ENCODE measurements around the gene ZFP92. TPM values are rescaled to one million over a fixed set of nuclear protein-coding genes. Genes with fewer than 3 reads are reported as not detected.
"Not testable (repeated sequence)": the region's sequence is repeated elsewhere in the genome, so short reads cannot be mapped to it uniquely, and the experiment has no call there.

The ZFP92 gene
- polyA plus RNA-seq, 1 donor = 0.63 TPM

DNA sequence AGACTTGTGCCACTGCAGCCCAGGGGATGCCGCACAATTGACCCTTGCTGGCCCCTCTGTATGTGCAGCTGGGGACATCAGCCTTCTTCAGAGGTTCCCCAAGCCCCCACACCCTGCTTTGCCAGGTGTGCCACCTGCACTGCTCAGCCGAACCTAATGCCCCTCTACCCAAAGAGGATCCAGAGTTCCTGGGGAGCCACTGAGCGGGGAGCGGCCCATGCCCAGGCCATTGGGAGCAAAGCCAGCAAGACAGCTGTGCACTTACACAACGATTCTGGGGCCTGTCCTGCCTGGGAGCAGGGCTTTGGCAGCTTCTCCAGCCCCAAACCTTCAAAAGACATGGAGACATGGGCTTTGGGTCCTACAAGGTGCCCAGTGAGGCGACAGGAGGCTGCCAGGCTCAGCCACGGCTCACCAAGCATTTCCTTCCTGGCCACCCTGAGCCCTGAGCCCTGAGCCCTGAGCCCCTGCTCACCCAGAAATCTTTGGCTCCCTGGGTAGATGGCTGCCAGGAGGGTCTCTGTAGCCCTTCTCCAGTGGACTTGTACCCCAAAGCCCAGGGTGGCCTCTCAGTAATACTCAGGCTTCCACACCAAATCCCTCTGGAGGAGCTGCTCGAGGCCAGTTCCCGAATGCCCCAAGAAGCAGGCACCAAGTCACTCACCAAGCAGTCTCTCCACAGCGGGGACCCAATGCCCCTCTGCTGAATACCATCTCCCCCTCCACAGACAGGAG, 23.1 kb upstream of the ZFP92 start:
- DNase-seq = no peak

DNA sequence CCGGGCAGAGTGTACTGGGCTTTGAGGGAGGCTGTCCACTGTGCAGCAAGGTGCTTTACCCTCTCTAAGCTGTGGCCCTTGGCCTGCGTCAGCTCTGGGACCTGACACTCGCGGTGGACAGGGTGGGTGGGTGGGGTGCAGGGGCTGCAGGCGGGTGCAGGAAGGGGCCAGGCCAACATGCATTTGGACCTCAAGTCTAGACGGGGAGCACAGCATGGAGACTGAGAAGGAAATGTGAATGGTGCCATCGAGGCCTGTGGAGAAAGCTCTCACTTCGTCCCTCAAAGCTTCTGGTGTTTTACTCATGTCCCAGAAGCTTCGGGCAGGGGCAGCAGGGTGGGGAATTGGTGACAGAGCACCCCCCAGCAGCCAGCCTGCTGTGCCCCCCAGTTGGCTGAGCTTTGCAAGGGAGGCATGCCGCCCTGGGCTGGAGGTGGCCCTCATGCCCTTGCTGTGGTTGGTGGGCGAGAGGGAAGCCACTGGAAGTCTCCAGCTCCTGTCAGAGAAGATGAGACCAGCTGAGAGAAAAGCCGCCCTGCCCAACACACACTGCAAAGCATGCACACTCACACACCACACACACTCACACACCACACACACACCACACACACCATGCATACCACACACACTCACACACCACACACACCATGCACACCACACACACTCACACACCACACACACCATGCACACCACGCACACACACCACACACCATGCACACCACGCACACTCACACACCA, 22.4 kb upstream of the ZFP92 start:
- no peak for DNase-seq

DNA sequence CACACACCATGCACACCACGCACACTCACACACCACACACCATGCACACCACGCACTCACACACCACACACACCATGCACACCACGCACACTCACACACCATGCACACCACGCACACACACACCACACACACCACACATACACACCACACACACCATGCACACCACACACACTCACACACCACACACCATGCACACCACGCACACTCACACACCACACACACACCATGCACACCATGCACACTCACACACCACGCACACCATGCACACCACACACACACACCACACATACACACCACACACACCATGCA, 21.9 kb upstream of the ZFP92 start:
- DNase-seq = not testable (repeated sequence)

DNA sequence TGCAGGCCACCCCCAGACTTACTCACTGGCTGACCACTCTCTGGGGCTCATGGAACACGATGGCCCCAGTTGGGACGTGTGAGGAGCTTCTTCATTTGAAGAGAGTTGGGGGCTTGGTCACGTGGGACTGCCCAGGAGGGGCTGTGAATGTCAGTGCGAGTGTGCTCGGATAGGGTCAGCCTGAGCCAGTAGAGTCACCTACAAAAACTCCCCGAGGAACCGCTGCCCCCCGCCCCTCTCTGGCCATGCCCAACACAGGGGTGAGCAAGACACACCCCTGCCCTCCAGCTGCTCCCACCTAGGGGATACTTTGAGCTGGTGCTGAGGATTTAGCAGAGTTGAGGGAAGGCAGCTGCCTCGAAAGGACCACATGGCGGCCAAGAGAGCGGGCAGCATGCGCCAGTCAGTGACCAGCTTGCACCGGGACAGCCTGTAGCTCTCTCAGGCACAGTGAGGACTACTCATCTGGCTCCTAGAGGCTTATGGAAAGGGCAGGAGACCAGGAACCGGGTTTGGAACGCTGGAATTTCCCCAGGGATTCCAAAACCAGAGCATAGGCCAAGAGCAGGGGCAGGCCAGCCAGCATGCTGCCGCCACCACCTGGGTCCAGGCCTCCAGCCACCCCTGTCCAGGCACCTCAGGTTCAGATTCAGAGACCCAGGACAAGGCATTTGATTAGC, 18.5 kb upstream of the ZFP92 start:
- DNase-seq = no peak

DNA sequence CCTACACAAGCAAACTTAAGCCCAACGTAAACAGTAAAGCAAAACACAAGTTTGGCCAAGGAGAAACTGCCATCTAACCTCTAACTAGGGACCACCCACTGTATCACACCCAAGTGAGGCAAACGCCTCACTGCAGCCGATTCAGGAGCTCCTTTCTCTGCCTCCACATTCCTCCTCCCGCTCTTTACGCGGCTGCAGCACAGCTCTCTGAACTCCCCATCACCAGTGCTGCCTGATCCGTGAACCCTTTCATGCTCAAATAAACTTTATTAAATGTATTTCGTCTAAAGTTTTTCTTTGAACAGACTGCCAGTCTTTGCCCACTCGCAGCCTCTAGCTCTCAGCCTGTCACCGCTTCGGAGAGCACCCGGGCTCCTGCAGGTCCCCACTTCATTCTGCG, 16.7 kb upstream of the ZFP92 start:
- DNase-seq = no peak

DNA sequence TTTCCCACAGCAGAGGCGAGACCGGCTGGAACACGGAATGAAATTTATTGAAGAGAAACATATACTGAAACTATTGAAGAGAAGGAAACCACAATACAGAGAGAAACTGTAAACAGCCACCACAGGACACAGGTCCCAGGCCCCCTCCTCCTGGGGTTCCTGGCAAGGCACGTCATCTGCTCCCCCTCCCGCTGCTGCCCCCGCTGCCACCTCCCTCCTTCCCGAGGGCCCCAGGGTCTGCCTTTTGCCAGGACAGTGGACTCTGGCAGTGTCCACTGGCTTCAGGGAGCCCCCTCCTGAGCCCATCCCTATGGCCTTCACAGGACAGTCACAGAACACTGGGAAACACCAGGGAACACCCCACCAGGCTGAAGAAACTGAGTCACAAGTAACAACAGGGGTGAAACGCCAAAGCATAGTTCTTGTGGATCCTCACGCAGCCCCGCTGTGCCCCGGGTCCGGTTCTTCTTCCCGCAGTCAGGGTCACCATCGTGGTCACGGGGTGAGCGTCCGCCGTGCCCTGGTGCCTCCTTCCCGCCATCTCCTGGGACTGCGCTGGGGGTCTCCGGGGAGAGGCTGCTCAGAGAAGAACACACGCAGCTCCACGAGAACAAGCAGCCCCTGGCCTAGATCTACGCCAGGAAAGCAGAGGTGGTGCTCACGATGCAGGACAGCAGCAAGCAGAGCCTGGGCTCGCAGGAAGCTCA, 15.5 kb upstream of the ZFP92 start:
- DNase-seq = no peak

DNA sequence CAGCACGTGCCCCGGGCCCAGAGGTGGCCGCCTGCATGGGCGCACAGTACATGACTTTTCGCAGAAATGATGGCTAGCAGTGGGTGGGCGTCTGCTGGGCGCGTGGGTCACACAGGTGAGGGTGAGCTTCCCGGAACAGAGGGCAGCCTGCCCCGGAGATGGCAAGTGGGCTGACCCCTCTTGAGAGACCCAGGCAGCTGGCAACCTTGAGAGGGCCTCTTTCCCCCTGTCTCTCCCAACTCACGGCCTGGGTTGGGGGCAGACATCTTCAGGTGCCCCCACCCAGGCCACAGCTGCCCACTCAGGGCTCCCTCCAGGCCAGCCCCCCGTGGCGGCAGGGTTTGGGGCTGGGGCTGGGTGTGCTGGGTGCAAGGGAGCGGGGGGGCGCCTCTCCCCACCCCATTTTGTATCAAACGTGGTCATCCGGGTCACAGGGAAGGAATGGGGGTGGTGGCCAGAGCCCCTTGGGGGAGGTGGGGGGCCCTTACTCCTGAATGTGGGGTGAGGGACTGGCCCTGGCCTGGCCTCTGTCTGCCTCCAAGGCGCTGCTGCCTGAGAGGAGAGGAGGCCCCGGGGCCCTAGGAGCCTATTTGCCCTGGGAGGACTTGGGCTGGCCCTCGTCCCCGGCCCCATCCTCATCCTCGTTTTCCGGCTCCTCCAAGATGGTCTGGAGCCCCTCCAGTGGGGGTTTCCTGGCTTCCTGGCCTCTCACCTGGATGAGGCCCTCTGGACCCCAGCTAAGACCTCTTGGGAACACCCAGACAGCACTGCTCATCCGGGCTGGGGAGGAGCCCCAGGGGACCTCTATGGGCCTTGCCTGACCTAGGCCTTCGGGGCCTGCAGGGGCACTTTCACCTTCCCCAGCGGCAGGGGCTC, 14.7 kb upstream of the ZFP92 start:
- no peak for DNase-seq

DNA sequence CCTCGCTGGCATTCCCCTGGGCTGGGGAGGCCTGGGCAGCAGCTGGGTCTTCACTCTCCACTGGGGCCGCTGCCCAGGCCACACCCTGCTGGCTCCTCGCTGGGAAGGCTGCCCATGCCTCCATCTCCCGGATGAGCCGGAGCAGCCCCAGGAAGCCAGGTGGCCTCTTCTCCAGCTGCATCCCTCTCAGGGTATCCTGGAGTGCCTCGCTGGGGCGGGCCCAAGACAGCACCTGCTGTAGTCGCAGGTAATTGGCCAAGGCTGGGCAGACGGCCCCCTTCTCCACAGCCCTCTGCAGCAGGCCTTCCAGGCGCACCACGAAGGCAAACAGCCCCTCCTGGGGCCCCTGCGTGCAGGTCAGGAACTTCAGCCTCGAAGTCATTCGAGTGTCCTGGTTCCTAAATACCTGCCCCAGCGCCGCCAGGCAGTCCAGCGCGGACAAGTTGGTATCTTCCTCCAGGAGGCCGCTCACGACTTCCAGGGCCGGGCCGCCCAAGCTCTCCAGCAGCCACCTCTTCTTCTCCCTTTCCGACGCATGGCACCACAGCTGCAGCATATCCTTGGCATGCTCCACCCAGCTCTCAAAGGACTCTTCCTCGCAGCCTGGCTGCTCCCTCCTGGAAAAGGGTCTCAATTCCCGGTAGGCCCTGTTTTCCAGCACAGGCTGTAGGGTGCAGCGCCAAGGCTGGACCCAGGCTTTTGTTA, 13.9 kb upstream of the ZFP92 start:
- no peak for DNase-seq

DNA sequence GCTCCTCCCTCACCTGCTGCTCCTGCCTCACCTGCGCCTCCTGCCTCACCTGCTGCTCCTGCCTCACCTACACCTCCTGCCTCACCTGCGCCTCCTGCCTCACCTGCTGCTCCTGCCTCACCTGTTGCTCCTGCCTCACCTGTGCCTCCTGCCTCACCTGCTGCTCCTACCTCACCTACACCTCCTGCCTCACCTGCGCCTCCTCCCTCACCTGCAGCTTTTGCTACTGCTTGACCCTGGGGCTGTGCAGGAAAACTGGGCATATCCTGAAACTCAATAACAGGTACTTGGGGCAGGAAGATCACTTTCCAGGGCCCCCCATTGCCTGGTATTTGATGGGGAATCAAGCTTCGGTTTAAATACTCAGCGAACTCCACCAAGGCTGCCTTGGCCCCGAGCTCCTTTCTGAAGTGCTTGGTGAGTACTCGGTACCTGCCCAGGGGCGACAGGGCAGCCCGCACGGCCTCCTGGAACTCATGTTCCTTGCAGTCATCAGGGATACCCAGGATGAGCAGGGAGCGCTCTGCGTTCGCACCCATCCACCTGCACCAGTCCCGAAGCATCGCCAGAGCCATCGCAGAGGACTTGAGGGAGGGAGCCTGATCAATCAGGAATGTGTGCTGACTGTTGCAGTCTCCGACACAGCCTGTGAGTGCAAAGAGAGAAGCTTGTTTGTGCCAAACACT, 12.9 kb upstream of the ZFP92 start:
- no peak for DNase-seq

DNA sequence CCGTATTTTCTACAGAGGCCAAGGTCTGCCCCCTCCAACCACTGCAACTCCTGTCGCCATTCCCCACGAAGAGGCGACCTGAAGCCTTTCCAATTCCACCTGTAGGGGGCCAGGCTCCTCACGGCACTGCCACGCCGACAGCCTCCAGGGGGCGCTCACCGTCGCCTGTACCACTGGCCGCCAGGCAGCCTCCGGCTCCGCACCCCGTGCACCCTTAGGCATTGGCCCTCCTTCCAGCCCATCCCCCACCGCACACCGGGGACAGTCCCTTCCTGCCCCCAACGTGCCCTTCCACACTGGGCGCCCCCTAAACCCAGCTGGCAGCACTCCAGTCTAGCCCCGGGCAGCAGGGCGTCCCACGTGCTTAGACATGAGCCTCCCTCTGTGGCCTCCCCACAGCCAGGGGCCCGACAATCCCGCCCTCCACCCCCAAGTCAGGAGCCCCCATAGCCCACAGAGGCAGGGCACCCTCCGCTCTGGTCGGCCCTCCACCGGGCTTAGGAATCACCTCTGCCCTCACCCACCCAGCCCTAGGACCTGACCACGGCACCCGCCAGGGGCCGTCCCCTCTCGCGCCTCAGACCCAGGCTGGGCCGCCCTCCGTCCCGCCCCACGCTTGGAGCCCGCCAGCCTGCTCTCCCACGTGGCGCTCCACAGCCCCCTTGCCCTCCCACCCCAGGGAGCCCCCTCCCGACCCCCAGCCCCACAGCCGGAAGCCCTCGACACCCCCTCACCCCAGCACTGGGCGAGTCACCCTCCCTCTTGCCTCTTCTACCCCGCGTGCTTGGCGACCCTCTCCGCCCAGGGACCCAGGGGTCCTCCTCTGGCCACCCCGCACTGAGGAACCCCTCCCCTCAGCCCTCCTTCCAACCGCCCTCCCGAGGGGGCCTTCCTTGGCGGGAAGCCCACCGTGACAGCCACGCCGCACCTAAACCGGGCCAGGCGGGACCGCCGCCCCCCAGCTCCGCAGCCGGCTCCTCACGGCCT, 10.8 kb upstream of the ZFP92 start:
- DNase-seq = no peak

DNA sequence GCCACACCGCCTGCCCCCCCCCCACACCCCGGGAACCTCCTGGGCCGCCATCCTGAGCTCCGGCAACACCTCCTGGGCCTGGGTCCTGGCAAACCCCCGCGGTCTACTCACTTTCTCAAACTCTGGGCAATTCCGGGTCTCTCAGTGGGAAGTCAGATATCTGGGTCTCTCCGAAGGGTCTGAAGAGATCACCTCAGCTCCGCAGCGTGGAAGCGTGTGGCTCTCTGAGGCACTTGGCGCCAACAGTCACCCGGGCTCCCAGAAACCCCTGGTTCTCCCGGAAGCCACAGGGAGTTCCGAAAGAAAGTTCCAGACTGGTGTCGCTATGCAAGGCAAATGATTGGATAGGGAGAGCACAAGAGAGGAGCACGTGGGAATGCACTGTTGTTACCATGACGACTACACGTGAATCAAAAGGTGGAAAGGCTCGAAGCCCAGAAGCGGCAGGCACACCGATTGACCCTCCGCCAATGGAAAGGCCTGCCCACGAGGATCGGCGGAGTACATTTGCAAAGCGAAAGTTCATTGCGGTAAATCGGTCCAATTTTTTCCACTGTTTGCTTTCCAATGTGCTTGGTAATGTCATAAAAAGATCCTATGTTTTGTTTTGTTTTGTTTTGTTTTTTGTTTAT, 10.0 kb upstream of the ZFP92 start, which contains the start of gene PNMA6E:
Gene PNMA6E, minus strand, starts transcription at position 218 of the 632 bp plus-strand sequence. CDS start 2,501 bp downstream, outside the sequence.
- no peak for DNase-seq

DNA sequence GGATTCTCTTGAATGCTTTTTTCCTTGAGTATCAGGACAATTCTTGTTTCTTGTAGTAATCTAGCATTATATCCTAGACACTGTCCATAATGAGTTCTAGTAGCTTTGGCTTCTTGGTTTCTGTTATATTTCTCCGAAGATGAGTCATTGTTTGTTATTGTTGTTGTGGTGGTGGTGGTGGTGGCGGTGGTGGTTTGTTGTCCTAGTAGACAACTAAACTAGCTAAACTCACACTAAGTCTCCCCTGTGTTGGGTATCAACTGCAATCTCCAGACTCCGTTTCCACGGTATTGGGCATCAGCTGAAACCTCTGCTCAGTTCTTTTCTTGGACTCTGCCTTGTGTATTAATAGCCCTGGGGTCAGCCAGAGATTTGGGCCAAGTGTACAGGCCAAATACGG, 6.9 kb upstream of the ZFP92 start:
- DNase-seq = not testable (repeated sequence)

DNA sequence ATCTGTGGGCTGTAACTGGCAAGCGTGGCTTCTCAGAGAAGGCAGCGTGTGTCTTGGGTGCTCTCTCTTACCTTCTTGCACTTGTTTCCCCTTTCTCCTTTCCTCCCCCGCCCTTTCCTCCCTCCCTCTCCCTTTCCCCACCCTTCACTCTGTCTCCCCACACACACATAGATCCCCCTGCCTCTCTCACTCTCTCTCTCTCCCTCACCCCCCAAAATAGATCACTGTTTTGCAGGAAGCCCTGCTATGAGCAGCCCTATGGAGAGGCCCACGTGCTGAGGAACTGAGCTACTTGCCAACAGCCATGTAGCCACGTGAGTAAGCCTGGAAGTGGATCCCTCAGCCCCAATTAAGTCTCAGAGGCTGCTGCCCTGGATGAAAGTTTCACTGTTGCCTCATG, 5.8 kb upstream of the ZFP92 start:
- DNase-seq = no peak

DNA sequence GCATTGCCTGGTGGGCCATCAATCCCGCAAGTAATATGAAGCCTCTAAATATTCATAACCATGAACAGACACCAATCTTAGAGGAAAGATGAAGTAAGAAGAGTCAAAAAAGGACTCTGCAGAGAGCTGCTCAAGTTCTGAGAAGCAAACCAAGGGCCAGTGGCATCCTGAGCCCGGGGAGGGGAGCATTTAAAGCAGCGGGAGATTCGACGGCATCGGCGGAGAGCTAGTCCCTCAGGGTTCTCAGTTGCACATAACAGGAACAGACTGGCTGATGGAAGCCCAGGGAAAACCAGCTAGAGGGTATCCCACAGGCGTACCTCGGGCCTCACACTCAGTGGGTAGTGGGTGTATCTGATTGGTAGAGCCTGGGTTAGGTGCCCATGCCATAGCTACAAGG, 5.3 kb upstream of the ZFP92 start:
- no peak for DNase-seq

DNA sequence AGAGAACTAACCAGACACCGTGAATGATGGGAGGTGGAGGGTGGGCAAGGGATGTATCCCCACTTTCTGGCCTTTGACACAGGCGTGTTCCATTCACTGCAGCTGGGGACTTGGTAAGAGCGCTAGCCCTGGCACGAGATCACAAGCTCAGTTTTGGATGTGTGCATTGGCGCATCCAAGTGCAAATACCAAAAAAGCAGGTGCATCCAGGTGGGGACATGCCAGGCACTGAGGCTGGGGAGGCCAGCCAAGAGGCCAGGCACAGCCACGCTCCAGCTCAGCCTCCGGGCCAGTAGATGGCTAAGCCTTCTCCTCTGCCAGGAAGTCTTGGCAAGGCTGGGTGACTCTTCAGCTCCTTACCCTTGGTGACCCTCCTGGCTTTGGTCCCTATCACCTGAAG, 4.4 kb upstream of the ZFP92 start:
- no peak for DNase-seq

DNA sequence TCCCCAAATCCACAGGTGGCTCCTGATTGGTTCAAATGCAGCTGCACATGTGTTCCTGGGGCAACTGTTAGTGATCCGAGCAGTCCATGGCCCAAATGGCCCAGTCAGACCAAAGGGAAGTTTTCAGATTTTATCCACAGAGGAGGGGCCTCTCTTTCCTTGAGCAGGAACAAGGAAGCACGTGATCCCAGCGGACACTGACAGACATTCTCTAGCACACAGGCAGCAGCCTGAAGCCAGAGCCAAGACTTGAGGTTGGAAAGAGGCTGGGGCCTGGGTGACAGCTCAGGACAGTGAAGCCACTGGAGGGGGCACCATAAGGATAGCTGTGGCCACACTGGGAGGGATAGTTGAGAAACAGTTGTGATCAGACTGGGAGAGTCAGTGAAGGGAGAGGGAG, 3.5 kb upstream of the ZFP92 start:
- DNase-seq = no peak

DNA sequence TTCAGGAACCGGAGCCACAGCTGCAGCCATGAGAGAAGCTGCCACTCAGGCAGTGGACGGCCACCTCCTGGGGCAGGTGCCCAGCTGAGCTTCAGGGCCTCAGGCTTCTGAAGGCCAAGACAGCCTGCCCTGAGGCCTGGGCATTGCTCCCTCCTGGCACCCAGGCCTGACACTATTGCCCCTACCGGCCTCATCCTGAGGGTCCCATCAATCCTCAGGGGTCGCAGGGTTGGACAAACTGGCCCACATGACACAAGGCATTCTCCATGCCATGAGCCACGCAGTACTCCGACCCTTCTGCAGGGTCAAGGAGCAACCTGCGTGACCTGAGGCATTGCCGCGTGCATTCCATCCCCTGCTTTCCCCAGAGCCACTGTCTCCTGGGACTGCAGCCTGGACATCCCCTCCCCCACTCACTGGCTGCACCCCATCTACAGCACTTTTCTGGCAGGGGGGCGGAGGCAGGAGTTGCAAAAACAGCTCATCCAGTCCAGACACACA, 3.0 kb upstream of the ZFP92 start:
- DNase-seq = no peak

DNA sequence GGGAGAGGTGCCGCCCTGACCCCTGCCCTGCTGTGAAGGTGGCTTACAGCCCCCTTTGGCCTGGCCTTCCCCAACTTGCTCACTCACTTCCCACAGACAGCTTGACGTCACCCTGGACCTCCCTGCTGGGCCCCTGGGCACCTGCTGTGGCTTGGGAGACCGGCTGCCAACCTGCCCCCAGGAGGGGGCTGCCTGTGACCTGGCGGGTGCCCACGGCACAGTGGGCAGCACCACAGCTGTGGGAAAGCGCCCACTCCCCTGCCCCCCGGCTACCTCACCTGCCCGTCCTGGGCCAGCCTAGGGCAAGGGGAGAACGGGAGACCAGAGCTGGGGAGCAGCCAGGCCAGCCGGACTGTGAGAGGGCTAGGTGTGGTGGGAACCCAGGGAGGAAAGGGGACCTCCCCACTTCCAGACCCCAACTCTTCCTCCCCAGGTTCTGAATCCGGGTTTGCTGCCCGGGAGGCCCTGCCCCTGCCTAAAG, 2.4 kb upstream of the ZFP92 start:
- no peak for DNase-seq
